ENCODE measurements around the gene RTN4R.

DNA sequence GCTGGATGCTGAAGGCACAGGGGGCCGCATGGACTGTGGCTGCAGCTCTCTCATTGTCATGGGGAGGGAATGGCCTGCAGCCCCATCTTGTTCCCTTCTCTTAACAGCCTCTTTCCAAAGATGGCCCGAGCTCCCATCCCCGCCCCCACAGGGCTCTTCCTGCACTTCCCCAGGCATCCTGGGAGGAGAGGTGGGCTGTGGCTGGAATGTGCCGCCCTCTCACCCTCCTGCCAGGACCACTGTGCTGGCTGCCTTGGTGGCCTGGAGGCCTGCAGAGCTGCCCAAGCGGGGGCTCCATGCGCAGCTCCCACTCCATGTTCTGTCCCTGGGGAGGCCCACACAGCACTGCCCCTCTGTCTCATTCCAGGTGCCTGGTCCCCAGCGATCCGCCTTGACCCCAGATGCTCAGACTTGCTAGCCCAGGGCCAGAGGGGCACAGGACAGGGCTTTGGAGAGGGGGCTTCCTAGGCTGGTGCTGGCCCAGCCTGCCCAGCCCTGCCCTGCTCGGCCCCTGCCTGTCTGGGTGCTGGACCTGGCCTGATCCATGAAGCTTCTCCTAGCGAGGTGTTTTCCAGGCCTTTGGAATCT is 56.6 kb downstream of the RTN4R start:
- TF ChIP-seq TARDBP (IDR thresholded peaks at IDR 0.05) (no peak), SUZ12 (IDR thresholded peaks at IDR 0.05) (no peak)

Measured in HEK293T (cell line).